Activated naive CD8-positive, alpha-beta T cell (primary cell): Measurements from ENCODE around the gene LDLRAD3.

Experiments
- H3K27ac Mint-ChIP-seq: one replicate; pipeline ENCODE4 v1.8.0; 2021; ENCODE audit warnings: mixed read lengths
- H3K27me3 Mint-ChIP-seq: one replicate; pipeline ENCODE4 v1.8.0; 2021; ENCODE audit warnings: mixed read lengths
- H3K36me3 Mint-ChIP-seq: one replicate; pipeline ENCODE4 v1.8.0; 2021; ENCODE audit warnings: mixed read lengths
- H3K4me1 Mint-ChIP-seq: one replicate; pipeline ENCODE4 v1.8.0; 2021; ENCODE audit warnings: low read depth, mixed read lengths
- H3K4me3 Mint-ChIP-seq: one replicate; pipeline ENCODE4 v1.8.0; 2021; ENCODE audit warnings: mild to moderate bottlenecking, mixed read lengths
- H3K9me3 Mint-ChIP-seq: one replicate; pipeline ENCODE4 v1.8.0; 2021; ENCODE audit warnings: low read depth, mixed read lengths

Gene LDLRAD3

GRCh38 chr11:35935390-35935789 is 8.5 kb upstream of the LDLRAD3 start:
- Mint-ChIP-seq H3K27ac (no peak overlapping the region), H3K36me3 (no peaks in the 10 kb centered on the region), H3K4me3 (no peak overlapping the region), H3K9me3 (no peaks in the 10 kb centered on the region), H3K27me3 (peaks cover 15% of the 10 kb centered on the region), H3K4me1 (peaks cover 3% of the 10 kb centered on the region)

- Mint-ChIP-seq H3K36me3 (no peaks in the 10 kb centered on the region), H3K4me1 (peaks cover 3% of the 10 kb centered on the region), H3K27me3 (peaks cover 13% of the 10 kb centered on the region), H3K27ac (no peak overlapping the region), H3K9me3 (no peaks in the 10 kb centered on the region), H3K4me3 (no peak overlapping the region)
Measured at GRCh38 chr11:35937111-35937510, 6.8 kb upstream of the LDLRAD3 start.

GRCh38 chr11:35937700-35938099 is 6.2 kb upstream of the LDLRAD3 start:
- Mint-ChIP-seq H3K36me3 (no peaks in the 10 kb centered on the region), H3K4me3 (no peak overlapping the region), H3K27ac (no peak overlapping the region), H3K9me3 (no peaks in the 10 kb centered on the region), H3K27me3 (peaks cover 19% of the 10 kb centered on the region), H3K4me1 (peaks cover 3% of the 10 kb centered on the region)

- Mint-ChIP-seq H3K4me1 (no peaks in the 10 kb centered on the region), H3K9me3 (no peaks in the 10 kb centered on the region), H3K27me3 (peaks cover 22% of the 10 kb centered on the region), H3K36me3 (no peaks in the 10 kb centered on the region), H3K4me3 (no peak overlapping the region), H3K27ac (no peak overlapping the region)
Measured at GRCh38 chr11:35938231-35938630, 5.6 kb upstream of the LDLRAD3 start.

- Mint-ChIP-seq H3K27me3 (peaks cover 33% of the 10 kb centered on the region), H3K9me3 (no peaks in the 10 kb centered on the region), H3K4me1 (peaks cover 5% of the 10 kb centered on the region), H3K4me3 (peak overlapping the region; percentile 91), H3K27ac (no peak overlapping the region), H3K36me3 (no peaks in the 10 kb centered on the region)
Measured at GRCh38 chr11:35943309-35943708, 553 bp upstream of the LDLRAD3 start.

- no peaks in the 10 kb centered on the region for H3K9me3 Mint-ChIP-seq
- no peak overlapping the region for H3K27ac Mint-ChIP-seq
- H3K36me3 Mint-ChIP-seq = no peaks in the 10 kb centered on the region
- peaks cover 5% of the 10 kb centered on the region for H3K4me1 Mint-ChIP-seq
- H3K27me3 Mint-ChIP-seq = peaks cover 30% of the 10 kb centered on the region
- H3K4me3 Mint-ChIP-seq = peak overlapping the region; percentile 81
Measured at GRCh38 chr11:35944503-35945136, 758 bp downstream of the LDLRAD3 start.

GRCh38 chr11:35945137-35945518 is 1.3 kb downstream of the LDLRAD3 start:
- H3K4me3 Mint-ChIP-seq = peak overlapping the region; percentile 81
- H3K36me3 Mint-ChIP-seq = no peaks in the 10 kb centered on the region
- no peak overlapping the region for H3K27ac Mint-ChIP-seq
- H3K4me1 Mint-ChIP-seq = peaks cover 5% of the 10 kb centered on the region
- no peaks in the 10 kb centered on the region for H3K9me3 Mint-ChIP-seq
- peaks cover 28% of the 10 kb centered on the region for H3K27me3 Mint-ChIP-seq

GRCh38 chr11:35946766-35947165 is 2.9 kb downstream of the LDLRAD3 start:
- Mint-ChIP-seq H3K27me3 (peaks cover 29% of the 10 kb centered on the region), H3K4me3 (no peak overlapping the region), H3K4me1 (peaks cover 5% of the 10 kb centered on the region), H3K27ac (no peak overlapping the region), H3K9me3 (no peaks in the 10 kb centered on the region), H3K36me3 (no peaks in the 10 kb centered on the region)

GRCh38 chr11:35947437-35947836 is 3.6 kb downstream of the LDLRAD3 start:
- peaks cover 26% of the 10 kb centered on the region for H3K27me3 Mint-ChIP-seq
- H3K27ac Mint-ChIP-seq = no peak overlapping the region
- no peaks in the 10 kb centered on the region for H3K9me3 Mint-ChIP-seq
- H3K36me3 Mint-ChIP-seq = no peaks in the 10 kb centered on the region
- H3K4me3 Mint-ChIP-seq = no peak overlapping the region
- peaks cover 5% of the 10 kb centered on the region for H3K4me1 Mint-ChIP-seq

- Mint-ChIP-seq H3K27ac (no peak overlapping the region), H3K4me3 (no peak overlapping the region), H3K36me3 (no peaks in the 10 kb centered on the region), H3K4me1 (peaks cover under 1% of the 10 kb centered on the region), H3K27me3 (peaks cover 15% of the 10 kb centered on the region), H3K9me3 (no peaks in the 10 kb centered on the region)
Measured at GRCh38 chr11:35949242-35949641, 5.4 kb downstream of the LDLRAD3 start.

GRCh38 chr11:35950082-35950481 is 6.2 kb downstream of the LDLRAD3 start:
- H3K27me3 Mint-ChIP-seq = peaks cover 12% of the 10 kb centered on the region
- H3K4me1 Mint-ChIP-seq = no peaks in the 10 kb centered on the region
- no peaks in the 10 kb centered on the region for H3K36me3 Mint-ChIP-seq
- no peaks in the 10 kb centered on the region for H3K9me3 Mint-ChIP-seq
- H3K27ac Mint-ChIP-seq = no peak overlapping the region
- no peak overlapping the region for H3K4me3 Mint-ChIP-seq

- Mint-ChIP-seq H3K4me3 (no peak overlapping the region), H3K27me3 (peaks cover 4% of the 10 kb centered on the region), H3K9me3 (no peaks in the 10 kb centered on the region), H3K4me1 (no peaks in the 10 kb centered on the region), H3K36me3 (no peaks in the 10 kb centered on the region), H3K27ac (no peak overlapping the region)
Measured at GRCh38 chr11:35951680-35952079, 7.8 kb downstream of the LDLRAD3 start.

- H3K36me3 Mint-ChIP-seq = no peaks in the 10 kb centered on the region
- no peaks in the 10 kb centered on the region for H3K9me3 Mint-ChIP-seq
- no peak overlapping the region for H3K4me3 Mint-ChIP-seq
- H3K27ac Mint-ChIP-seq = no peak overlapping the region
- no peaks in the 10 kb centered on the region for H3K4me1 Mint-ChIP-seq
- peaks cover 1% of the 10 kb centered on the region for H3K27me3 Mint-ChIP-seq
Measured at GRCh38 chr11:35953081-35953760, 9.4 kb downstream of the LDLRAD3 start.

- Mint-ChIP-seq H3K36me3 (no peaks in the 10 kb centered on the region), H3K27me3 (peaks cover 1% of the 10 kb centered on the region), H3K27ac (no peak overlapping the region), H3K4me1 (no peaks in the 10 kb centered on the region), H3K4me3 (no peak overlapping the region), H3K9me3 (no peaks in the 10 kb centered on the region)
Measured at GRCh38 chr11:35954205-35954604, 10.3 kb downstream of the LDLRAD3 start.

- H3K9me3 Mint-ChIP-seq = no peaks in the 10 kb centered on the region
- no peaks in the 10 kb centered on the region for H3K4me1 Mint-ChIP-seq
- no peak overlapping the region for H3K27ac Mint-ChIP-seq
- H3K27me3 Mint-ChIP-seq = peaks cover 1% of the 10 kb centered on the region
- no peaks in the 10 kb centered on the region for H3K36me3 Mint-ChIP-seq
- H3K4me3 Mint-ChIP-seq = no peak overlapping the region
Measured at GRCh38 chr11:35955636-35956035, 11.8 kb downstream of the LDLRAD3 start.
